ENCODE data around the gene GRIN2C.
A peak's percentile ranks its signal among the peaks of the same experiment; 100 is the strongest.

Gene GRIN2C

GRCh38 chr17:74873037-74873873, 13.6 kb upstream of the GRIN2C start (continued):
- TF ChIP-seq ZNF362 (tag by site-specific recombination; IDR thresholded peaks at IDR 0.05) (no peak), SP2 (tag by site-specific recombination; IDR thresholded peaks at IDR 0.05) (peak; percentile 94), YY1 (tag by site-specific recombination; IDR thresholded peaks at IDR 0.05) (0 out of 2 replicates have a peak, but pooled peaks have one; percentile 19), ZNF677 (tag by site-specific recombination; IDR thresholded peaks at IDR 0.05) (no peak), ZNF76 (tag by site-specific recombination; IDR thresholded peaks at IDR 0.05; ENCODE audit: borderline replicate concordance, low read depth) (peak; percentile 83; the same call in 1 of the 2 replicates), PBX3 (CRISPR knock-in tag; IDR thresholded peaks at IDR 0.05) (no peak), ZEB2 (tag by site-specific recombination; IDR thresholded peaks at IDR 0.05) (0 out of 2 replicates have a peak, but pooled peaks have one; percentile 20), GFI1B (tag by site-specific recombination; IDR thresholded peaks at IDR 0.05) (no peak), REPIN1 (tag by site-specific recombination; IDR thresholded peaks at IDR 0.05; ENCODE audit: low read depth) (no peak), ZNF112 (tag by site-specific recombination; IDR thresholded peaks at IDR 0.05) (no peak), ZNF274 (IDR thresholded peaks at IDR 0.05; ENCODE audit: low read length) (no peak), ZNF274 (tag by site-specific recombination; IDR thresholded peaks at IDR 0.05; ENCODE audit: borderline replicate concordance) (no peak), HOXA7 (CRISPR knock-in tag; IDR thresholded peaks at IDR 0.05; ENCODE audit: borderline replicate concordance) (no peak), ZNF202 (tag by site-specific recombination; IDR thresholded peaks at IDR 0.05; ENCODE audit: borderline replicate concordance) (no peak), FEZF1 (tag by site-specific recombination; IDR thresholded peaks at IDR 0.05) (peak; percentile 93), KLF8 (tag by site-specific recombination; IDR thresholded peaks at IDR 0.05) (peak; percentile 90), MYNN (tag by site-specific recombination; IDR thresholded peaks at IDR 0.05; ENCODE audit: borderline replicate concordance) (no peak), ZNF561 (tag by site-specific recombination; IDR thresholded peaks at IDR 0.05; ENCODE audit: borderline replicate concordance) (no peak; the same call in 1 of the 2 replicates)

- H3K36me3 ChIP-seq (ENCODE audit: control insufficient read depth in 2 of 2, insufficient read depth in 1 of 2, low read length in 2 of 2): peaks cover 0 to 34% of the 10 kb centered on the region in 2 experiments; a peak in 1 of 3 replicates
- H3K9me3 ChIP-seq (ENCODE audit: control insufficient read depth, insufficient read depth, low read depth, low read length): no peaks in the 10 kb centered on the region
- POLR2A ChIA-PET: interaction anchor here (0.5 to 3.3 kb wide), 78 partner anchors 9 to 907 kb away, joined by 3 to 49 read pairs (median 4); partner anchors contain the start of genes CDR2L, GRB2, HID1 and JPT1
- CTCF ChIA-PET: interaction anchor here (0.6 to 7.4 kb wide), 10 partner anchors 7 to 329 kb away, joined by 3 to 83 read pairs (median 4); partner anchors contain the start of genes CD300H, GRIN2C and OTOP2
- H3K4me3 ChIP-seq (ENCODE audit: low read depth, low read length): peak within 1 kb of the TSS; percentile 83
- H3K4me1 ChIP-seq (ENCODE audit: control insufficient read depth, insufficient read depth, low read length): peaks cover 10% of the 10 kb centered on the region
- peak within 1 kb of the TSS; percentile 86 for H3K27ac ChIP-seq (ENCODE audit: extremely low read depth, low read depth, low read length)
- TF ChIP-seq ZBTB48 (tag by site-specific recombination; IDR thresholded peaks at IDR 0.05) (peak; percentile 61; the same call in 1 of the 2 replicates), WT1 (tag by site-specific recombination; IDR thresholded peaks at IDR 0.05) (0 out of 2 replicates have a peak, but pooled peaks have one; percentile 9), ZNF423 (tag by site-specific recombination; IDR thresholded peaks at IDR 0.05) (no peak; the same call in 1 of the 2 replicates), ZNF362 (tag by site-specific recombination; IDR thresholded peaks at IDR 0.05) (no peak), ZBTB7A (tag by site-specific recombination; IDR thresholded peaks at IDR 0.05; ENCODE audit: low read depth) (0 out of 2 replicates have a peak, but pooled peaks have one; percentile 73), ZSCAN30 (tag by site-specific recombination; IDR thresholded peaks at IDR 0.05) (peak; percentile 75; the same call in 1 of the 2 replicates), ZSCAN16 (tag by site-specific recombination; IDR thresholded peaks at IDR 0.05) (no peak), ZBTB17 (tag by site-specific recombination; IDR thresholded peaks at IDR 0.05) (no peak; the same call in 1 of the 2 replicates), ZNF76 (tag by site-specific recombination; IDR thresholded peaks at IDR 0.05; ENCODE audit: borderline replicate concordance, low read depth) (peak; percentile 24; the same call in 1 of the 2 replicates)
- TF ChIP-seq, protein P1, sequence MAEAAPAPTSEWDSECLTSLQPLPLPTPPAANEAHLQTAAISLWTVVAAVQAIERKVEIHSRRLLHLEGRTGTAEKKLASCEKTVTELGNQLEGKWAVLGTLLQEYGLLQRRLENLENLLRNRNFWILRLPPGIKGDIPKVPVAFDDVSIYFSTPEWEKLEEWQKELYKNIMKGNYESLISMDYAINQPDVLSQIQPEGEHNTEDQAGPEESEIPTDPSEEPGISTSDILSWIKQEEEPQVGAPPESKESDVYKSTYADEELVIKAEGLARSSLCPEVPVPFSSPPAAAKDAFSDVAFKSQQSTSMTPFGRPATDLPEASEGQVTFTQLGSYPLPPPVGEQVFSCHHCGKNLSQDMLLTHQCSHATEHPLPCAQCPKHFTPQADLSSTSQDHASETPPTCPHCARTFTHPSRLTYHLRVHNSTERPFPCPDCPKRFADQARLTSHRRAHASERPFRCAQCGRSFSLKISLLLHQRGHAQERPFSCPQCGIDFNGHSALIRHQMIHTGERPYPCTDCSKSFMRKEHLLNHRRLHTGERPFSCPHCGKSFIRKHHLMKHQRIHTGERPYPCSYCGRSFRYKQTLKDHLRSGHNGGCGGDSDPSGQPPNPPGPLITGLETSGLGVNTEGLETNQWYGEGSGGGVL (tag by site-specific recombination; IDR thresholded peaks at IDR 0.05): peak; percentile 20; the same call in 1 of the 2 replicates
- TF ChIP-seq, protein P2, sequence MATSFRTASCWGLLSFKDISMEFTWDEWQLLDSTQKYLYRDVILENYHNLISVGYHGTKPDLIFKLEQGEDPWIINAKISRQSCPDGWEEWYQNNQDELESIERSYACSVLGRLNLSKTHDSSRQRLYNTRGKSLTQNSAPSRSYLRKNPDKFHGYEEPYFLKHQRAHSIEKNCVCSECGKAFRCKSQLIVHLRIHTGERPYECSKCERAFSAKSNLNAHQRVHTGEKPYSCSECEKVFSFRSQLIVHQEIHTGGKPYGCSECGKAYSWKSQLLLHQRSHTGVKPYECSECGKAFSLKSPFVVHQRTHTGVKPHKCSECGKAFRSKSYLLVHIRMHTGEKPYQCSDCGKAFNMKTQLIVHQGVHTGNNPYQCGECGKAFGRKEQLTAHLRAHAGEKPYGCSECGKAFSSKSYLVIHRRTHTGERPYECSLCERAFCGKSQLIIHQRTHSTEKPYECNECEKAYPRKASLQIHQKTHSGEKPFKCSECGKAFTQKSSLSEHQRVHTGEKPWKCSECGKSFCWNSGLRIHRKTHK (tag by site-specific recombination; IDR thresholded peaks at IDR 0.05): no peak
These were observed 12.8 kb upstream of the GRIN2C start, which contains the start of gene FDXR for GRCh38 chr17:74872313-74873036. Gene FDXR, minus strand, starts transcription at chr17:74872994. Its CDS starts 50 bp downstream, at chr17:74872944.

All from HEK293 (cell line).